Measurements from ENCODE around the gene RFC1. TPM values are rescaled to one million over a fixed set of nuclear protein-coding genes. Genes with fewer than 3 reads are reported as not detected.

Gene RFC1
- total RNA-seq, 1 donor, result 49.9 TPM

GRCh38 chr4:39331191-39331590, 35.0 kb downstream of the RFC1 start:
- Histone ChIP-seq H3K9me3 (ENCODE audit: low read depth, low read length) (no peaks in the 10 kb centered on the region), H2AFZ (ENCODE audit: low read length) (no peak overlapping the region), H3K4me2 (ENCODE audit: insufficient read depth, low read length) (no peak overlapping the region), H3K27ac (ENCODE audit: low read depth, low read length) (no peak overlapping the region), H4K20me1 (ENCODE audit: insufficient read depth, low read length) (no peaks in the 10 kb centered on the region), H3K4me1 (ENCODE audit: insufficient read depth, low read length) (no peaks in the 10 kb centered on the region), H3K4me3 (ENCODE audit: insufficient read depth, low read length) (no peak overlapping the region), H3K36me3 (ENCODE audit: insufficient read depth, low read length) (no peaks in the 10 kb centered on the region), H3K79me2 (ENCODE audit: insufficient read depth, low read length) (peaks cover 62% of the 10 kb centered on the region), H3K27me3 (ENCODE audit: insufficient read depth, low read length) (no peaks in the 10 kb centered on the region)
- DNase-seq (ENCODE audit: insufficient read length, low spot score, missing footprints), result no peak
- TF ChIP-seq CTCF (IDR thresholded peaks at IDR 0.05; ENCODE audit: extremely low read depth, low read depth, low read length), result no peak

DNA sequence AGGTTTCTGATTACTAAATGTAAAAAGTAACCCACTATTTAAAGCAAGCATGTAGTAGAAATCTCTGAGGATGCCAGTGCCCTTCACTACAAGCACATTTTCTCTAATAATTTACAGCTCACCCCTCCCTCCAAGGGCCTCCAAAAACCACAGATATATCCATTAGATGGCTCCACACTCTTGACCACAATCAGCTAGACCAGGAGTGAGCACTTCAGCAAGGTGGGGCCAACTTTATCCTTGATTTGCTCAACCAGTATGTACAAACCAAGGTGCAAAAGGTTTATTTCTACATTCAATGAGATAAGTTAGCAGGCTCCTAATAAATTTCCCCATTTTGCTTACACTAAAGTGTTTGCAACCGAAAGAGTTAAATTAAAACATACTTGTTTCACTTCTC, 35.8 kb downstream of the RFC1 start:
- no peak for TF ChIP-seq CTCF (IDR thresholded peaks at IDR 0.05; ENCODE audit: extremely low read depth, low read depth, low read length)
- Histone ChIP-seq H4K20me1 (ENCODE audit: insufficient read depth, low read length) (no peaks in the 10 kb centered on the region), H3K4me1 (ENCODE audit: insufficient read depth, low read length) (no peaks in the 10 kb centered on the region), H3K79me2 (ENCODE audit: insufficient read depth, low read length) (peaks cover 56% of the 10 kb centered on the region), H3K4me3 (ENCODE audit: insufficient read depth, low read length) (no peak overlapping the region), H3K9me3 (ENCODE audit: low read depth, low read length) (no peaks in the 10 kb centered on the region), H3K4me2 (ENCODE audit: insufficient read depth, low read length) (no peak overlapping the region), H2AFZ (ENCODE audit: low read length) (no peak overlapping the region), H3K36me3 (ENCODE audit: insufficient read depth, low read length) (no peaks in the 10 kb centered on the region), H3K27ac (ENCODE audit: low read depth, low read length) (no peak overlapping the region), H3K27me3 (ENCODE audit: insufficient read depth, low read length) (no peaks in the 10 kb centered on the region)
- DNase-seq (ENCODE audit: insufficient read length, low spot score, missing footprints), result no peak

- H3K9me3 ChIP-seq (ENCODE audit: low read depth, low read length), result no peaks in the 10 kb centered on the region
- peaks cover 3% of the 10 kb centered on the region for H3K4me1 ChIP-seq (ENCODE audit: insufficient read depth, low read length)
- no peaks in the 10 kb centered on the region for H4K20me1 ChIP-seq (ENCODE audit: insufficient read depth, low read length)
- H3K27ac ChIP-seq (ENCODE audit: low read depth, low read length), result no peak overlapping the region
- no peaks in the 10 kb centered on the region for H3K36me3 ChIP-seq (ENCODE audit: insufficient read depth, low read length)
- no peak overlapping the region for H3K4me2 ChIP-seq (ENCODE audit: insufficient read depth, low read length)
- no peak overlapping the region for H2AFZ ChIP-seq (ENCODE audit: low read length)
- H3K27me3 ChIP-seq (ENCODE audit: insufficient read depth, low read length), result no peaks in the 10 kb centered on the region
- TF ChIP-seq CTCF (IDR thresholded peaks at IDR 0.05; ENCODE audit: extremely low read depth, low read depth, low read length), result no peak
- peaks cover 26% of the 10 kb centered on the region for H3K79me2 ChIP-seq (ENCODE audit: insufficient read depth, low read length)
- H3K4me3 ChIP-seq (ENCODE audit: insufficient read depth, low read length), result no peak overlapping the region
- no peak for DNase-seq (ENCODE audit: insufficient read length, low spot score, missing footprints)
Measured at GRCh38 chr4:39326468-39326977, 39.6 kb downstream of the RFC1 start.

GRCh38 chr4:39324897-39325613, 41.1 kb downstream of the RFC1 start:
- Histone ChIP-seq H2AFZ (ENCODE audit: low read length) (no peak overlapping the region), H3K4me1 (ENCODE audit: insufficient read depth, low read length) (peaks cover 16% of the 10 kb centered on the region), H4K20me1 (ENCODE audit: insufficient read depth, low read length) (no peaks in the 10 kb centered on the region), H3K79me2 (ENCODE audit: insufficient read depth, low read length) (peaks cover 16% of the 10 kb centered on the region), H3K36me3 (ENCODE audit: insufficient read depth, low read length) (no peaks in the 10 kb centered on the region), H3K9me3 (ENCODE audit: low read depth, low read length) (no peaks in the 10 kb centered on the region), H3K27ac (ENCODE audit: low read depth, low read length) (no peak overlapping the region), H3K27me3 (ENCODE audit: insufficient read depth, low read length) (no peaks in the 10 kb centered on the region), H3K4me2 (ENCODE audit: insufficient read depth, low read length) (no peak overlapping the region), H3K4me3 (ENCODE audit: insufficient read depth, low read length) (no peak overlapping the region)
- TF ChIP-seq CTCF (IDR thresholded peaks at IDR 0.05; ENCODE audit: extremely low read depth, low read depth, low read length), result no peak
- no peak for DNase-seq (ENCODE audit: insufficient read length, low spot score, missing footprints)
